ENCODE data around the gene FBXW11. TPM values are rescaled to one million over a fixed set of nuclear protein-coding genes. Genes with fewer than 3 reads are reported as not detected.

The FBXW11 gene
- total and polyA plus RNA-seq, 12 donors, result 6.8 to 89.0 (median 60.3) TPM

DNA sequence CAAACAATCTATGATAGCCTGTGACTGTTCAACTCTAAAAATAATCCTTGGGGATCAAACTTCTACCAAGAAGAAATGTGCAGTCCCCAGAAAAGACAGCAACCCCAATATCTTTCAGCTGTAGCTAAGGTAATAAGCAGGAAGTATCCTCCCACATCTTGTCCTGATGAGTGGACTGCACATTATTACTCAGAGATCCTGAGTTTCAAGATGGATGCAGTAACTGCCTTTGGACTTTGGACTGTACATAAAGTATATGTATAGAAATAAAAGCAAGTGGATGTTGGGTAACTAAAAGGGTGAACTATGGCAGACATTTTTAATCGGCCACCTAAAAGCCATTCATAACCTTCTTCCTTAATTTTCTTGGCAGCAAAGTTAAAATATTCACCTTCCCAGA is 175.8 kb downstream of the FBXW11 start:
- TF ChIP-seq, protein P1, sequence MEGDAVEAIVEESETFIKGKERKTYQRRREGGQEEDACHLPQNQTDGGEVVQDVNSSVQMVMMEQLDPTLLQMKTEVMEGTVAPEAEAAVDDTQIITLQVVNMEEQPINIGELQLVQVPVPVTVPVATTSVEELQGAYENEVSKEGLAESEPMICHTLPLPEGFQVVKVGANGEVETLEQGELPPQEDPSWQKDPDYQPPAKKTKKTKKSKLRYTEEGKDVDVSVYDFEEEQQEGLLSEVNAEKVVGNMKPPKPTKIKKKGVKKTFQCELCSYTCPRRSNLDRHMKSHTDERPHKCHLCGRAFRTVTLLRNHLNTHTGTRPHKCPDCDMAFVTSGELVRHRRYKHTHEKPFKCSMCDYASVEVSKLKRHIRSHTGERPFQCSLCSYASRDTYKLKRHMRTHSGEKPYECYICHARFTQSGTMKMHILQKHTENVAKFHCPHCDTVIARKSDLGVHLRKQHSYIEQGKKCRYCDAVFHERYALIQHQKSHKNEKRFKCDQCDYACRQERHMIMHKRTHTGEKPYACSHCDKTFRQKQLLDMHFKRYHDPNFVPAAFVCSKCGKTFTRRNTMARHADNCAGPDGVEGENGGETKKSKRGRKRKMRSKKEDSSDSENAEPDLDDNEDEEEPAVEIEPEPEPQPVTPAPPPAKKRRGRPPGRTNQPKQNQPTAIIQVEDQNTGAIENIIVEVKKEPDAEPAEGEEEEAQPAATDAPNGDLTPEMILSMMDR (IDR thresholded peaks at IDR 0.05), result no peak
- TF ChIP-seq POLR2A (IDR thresholded peaks at IDR 0.05), result no peak
- Histone ChIP-seq H3K36me3 (replicated peaks in 1 of 2) (no peaks in the 10 kb centered on the region), H3K27me3 (no peaks in the 10 kb centered on the region), H3K4me1 (replicated peaks in 1 of 2) (no peaks in the 10 kb centered on the region), H3K27ac (no peak overlapping the region), H3K4me3 (no peak overlapping the region), H3K9me3 (replicated peaks in 1 of 3) (no peaks in the 10 kb centered on the region)
- intact Hi-C loops (cut with DNase I), result loop anchor here in 1 of 2 donors (10.0 kb wide), 1 partner anchor 206 kb away; no protein-coding TSS in a partner anchor
- WGBS, 4 donors, result 77 to 88% (median 86%) methylated on average over 1 of the region's 1 CpG
- DNase-seq, result no peak

DNA sequence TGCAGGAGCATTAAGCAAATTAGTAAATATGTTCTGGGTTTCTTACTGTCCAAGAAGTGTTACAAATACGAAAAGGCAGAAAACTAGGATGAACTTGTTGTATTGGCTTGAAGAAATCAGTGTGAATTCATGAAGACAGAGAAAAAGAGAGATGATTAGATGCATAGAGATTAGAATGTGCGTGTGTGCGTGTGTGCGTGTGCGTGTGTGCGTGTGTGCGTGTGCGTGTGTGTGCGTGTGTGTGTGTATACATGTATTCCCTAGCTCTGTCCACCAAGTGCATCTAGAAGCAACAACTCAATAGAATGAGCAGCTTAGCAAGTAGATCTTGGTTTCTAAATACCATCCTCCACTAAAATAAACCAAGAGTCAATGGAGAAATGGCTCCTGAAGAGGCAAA is 179.3 kb downstream of the FBXW11 start:
- H3K4me1 ChIP-seq (replicated peaks in 1 of 2), result no peaks in the 10 kb centered on the region
- H3K36me3 ChIP-seq (replicated peaks in 1 of 2), result no peaks in the 10 kb centered on the region
- no peaks in the 10 kb centered on the region for H3K9me3 ChIP-seq (replicated peaks in 1 of 3)
- DNase-seq, result no peak
- no peak for TF ChIP-seq POLR2A (IDR thresholded peaks at IDR 0.05)
- TF ChIP-seq, protein P1 (IDR thresholded peaks at IDR 0.05), result no peak
- 88 to 94% (median 91%) methylated on average over 9 of the region's 9 CpGs for WGBS, 4 donors
- no peaks in the 10 kb centered on the region for H3K27me3 ChIP-seq
- H3K27ac ChIP-seq, result no peak overlapping the region
- intact Hi-C loops (cut with DNase I), result no loop called here
- H3K4me3 ChIP-seq, result no peak overlapping the region

DNA sequence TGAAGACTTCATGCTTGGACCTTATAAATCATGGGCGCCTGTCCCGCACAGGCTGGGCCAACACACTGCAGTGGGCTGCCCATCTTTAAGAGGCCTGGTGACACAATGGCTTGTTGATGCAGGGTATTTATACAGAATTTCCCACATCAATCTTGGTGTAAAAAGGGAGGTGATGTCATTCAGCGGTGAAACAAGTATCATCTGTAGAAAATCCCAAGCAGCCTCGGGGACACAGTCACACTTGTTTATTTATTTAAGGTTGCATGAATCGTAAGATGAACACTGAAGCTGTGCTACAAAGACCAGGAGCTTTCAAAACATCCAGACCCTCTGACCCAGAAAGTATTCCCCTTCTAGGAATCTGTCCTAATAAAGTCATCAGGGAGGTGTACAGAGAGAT is 180.3 kb downstream of the FBXW11 start:
- no peak overlapping the region for H3K4me3 ChIP-seq
- TF ChIP-seq POLR2A (IDR thresholded peaks at IDR 0.05), result no peak
- TF ChIP-seq, protein P1 (IDR thresholded peaks at IDR 0.05), result no peak
- 57 to 89% (median 63%) methylated on average over 4 to 5 of the region's 5 CpGs for WGBS, 4 donors
- no peak for DNase-seq
- no peak overlapping the region for H3K27ac ChIP-seq
- intact Hi-C loops (cut with DNase I), result no loop called here
- no peaks in the 10 kb centered on the region for H3K4me1 ChIP-seq (replicated peaks in 1 of 2)
- H3K36me3 ChIP-seq (replicated peaks in 1 of 2), result no peaks in the 10 kb centered on the region
- no peaks in the 10 kb centered on the region for H3K9me3 ChIP-seq (replicated peaks in 1 of 3)
- H3K27me3 ChIP-seq, result no peaks in the 10 kb centered on the region

DNA sequence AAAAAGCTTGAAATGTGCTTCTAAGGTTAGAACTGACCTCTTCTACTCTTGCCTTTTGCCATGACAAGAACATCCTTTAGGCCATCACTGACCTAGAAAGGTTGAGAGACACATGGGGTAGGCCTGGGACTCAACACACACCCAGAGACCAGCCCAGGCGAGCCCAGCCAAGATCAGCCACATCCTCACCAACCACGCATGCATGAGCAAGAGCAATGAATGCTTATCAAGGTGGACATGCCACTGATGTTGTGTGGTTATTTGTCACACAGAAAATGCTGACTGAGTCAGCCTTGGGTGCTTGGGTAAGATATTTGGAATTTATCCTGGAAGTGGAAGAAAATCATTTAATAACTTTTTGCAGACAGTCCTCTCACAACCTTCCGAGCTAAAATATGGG is 181.4 kb downstream of the FBXW11 start:
- no peak for DNase-seq
- H3K36me3 ChIP-seq (replicated peaks in 1 of 2), result no peaks in the 10 kb centered on the region
- WGBS, 4 donors, result 78 to 97% (median 88%) methylated on average over 3 of the region's 3 CpGs
- H3K4me3 ChIP-seq, result no peak overlapping the region
- intact Hi-C loops (cut with DNase I), result no loop called here
- H3K4me1 ChIP-seq (replicated peaks in 1 of 2), result no peaks in the 10 kb centered on the region
- no peaks in the 10 kb centered on the region for H3K27me3 ChIP-seq
- H3K9me3 ChIP-seq (replicated peaks in 1 of 3), result no peaks in the 10 kb centered on the region
- TF ChIP-seq, protein P1 (IDR thresholded peaks at IDR 0.05), result no peak
- TF ChIP-seq POLR2A (IDR thresholded peaks at IDR 0.05), result no peak
- no peak overlapping the region for H3K27ac ChIP-seq

Data from adrenal gland (tissue), 12 donors.